Measurements from ENCODE around the gene MAMLD1.
"Not testable (repeated sequence)": the region's sequence is repeated elsewhere in the genome, so short reads cannot be mapped to it uniquely, and the experiment has no call there.

The MAMLD1 gene

GRCh38 chrX:150362599-150363481 is at the start of gene MAMLD1:
Gene MAMLD1 (plus strand): TSS chrX:150363317. CDS start chrX:150445517, 82,200 bp downstream.
- no peak for DNase-seq

GRCh38 chrX:150313514-150313913 is 49.6 kb upstream of the MAMLD1 start:
- DNase-seq: no peak

GRCh38 chrX:150314186-150314585 is 48.9 kb upstream of the MAMLD1 start:
- DNase-seq: no peak

GRCh38 chrX:150316564-150316963 is 46.6 kb upstream of the MAMLD1 start:
- no peak for DNase-seq

- no peak for DNase-seq
These were observed 40.1 kb upstream of the MAMLD1 start for GRCh38 chrX:150323020-150323419.

- no peak for DNase-seq
These were observed 38.9 kb upstream of the MAMLD1 start for GRCh38 chrX:150324035-150324728.

GRCh38 chrX:150324919-150325318 is 38.2 kb upstream of the MAMLD1 start:
- no peak for DNase-seq

GRCh38 chrX:150326541-150327247 is 36.4 kb upstream of the MAMLD1 start:
- no peak for DNase-seq

- DNase-seq: no peak
These were observed 33.8 kb upstream of the MAMLD1 start for GRCh38 chrX:150329282-150329681.

GRCh38 chrX:150329868-150330267 is 33.2 kb upstream of the MAMLD1 start:
- DNase-seq: no peak

GRCh38 chrX:150332023-150332422 is 31.1 kb upstream of the MAMLD1 start:
- no peak for DNase-seq

- DNase-seq: no peak
These were observed 29.0 kb upstream of the MAMLD1 start for GRCh38 chrX:150334100-150334499.

GRCh38 chrX:150334981-150335380 is 28.1 kb upstream of the MAMLD1 start:
- no peak for DNase-seq

GRCh38 chrX:150337026-150337425 is 26.1 kb upstream of the MAMLD1 start:
- no peak for DNase-seq

- no peak for DNase-seq
These were observed 25.6 kb upstream of the MAMLD1 start for GRCh38 chrX:150337536-150337935.

- DNase-seq: no peak
These were observed 24.5 kb upstream of the MAMLD1 start for GRCh38 chrX:150338615-150339014.

- DNase-seq: no peak
These were observed 23.4 kb upstream of the MAMLD1 start for GRCh38 chrX:150339736-150340135.

- DNase-seq: not testable (repeated sequence)
These were observed 22.8 kb upstream of the MAMLD1 start for GRCh38 chrX:150340326-150340725.

- DNase-seq: no peak
These were observed 15.6 kb upstream of the MAMLD1 start for GRCh38 chrX:150347471-150347870.

GRCh38 chrX:150348365-150348764 is 14.8 kb upstream of the MAMLD1 start:
- DNase-seq: no peak

- no peak for DNase-seq
These were observed 11.0 kb upstream of the MAMLD1 start for GRCh38 chrX:150352114-150352513.

- DNase-seq: no peak
These were observed 10.5 kb upstream of the MAMLD1 start for GRCh38 chrX:150352581-150352980.

- DNase-seq: no peak
These were observed 7.2 kb upstream of the MAMLD1 start for GRCh38 chrX:150355913-150356312.

- DNase-seq: no peak
These were observed 5.3 kb upstream of the MAMLD1 start for GRCh38 chrX:150357790-150358189.

Data from NCI-H2171 treated with DMSO at 0.1 percent for 48 hours (cell line).